ENCODE measurements around the gene FAM98C.

DNA sequence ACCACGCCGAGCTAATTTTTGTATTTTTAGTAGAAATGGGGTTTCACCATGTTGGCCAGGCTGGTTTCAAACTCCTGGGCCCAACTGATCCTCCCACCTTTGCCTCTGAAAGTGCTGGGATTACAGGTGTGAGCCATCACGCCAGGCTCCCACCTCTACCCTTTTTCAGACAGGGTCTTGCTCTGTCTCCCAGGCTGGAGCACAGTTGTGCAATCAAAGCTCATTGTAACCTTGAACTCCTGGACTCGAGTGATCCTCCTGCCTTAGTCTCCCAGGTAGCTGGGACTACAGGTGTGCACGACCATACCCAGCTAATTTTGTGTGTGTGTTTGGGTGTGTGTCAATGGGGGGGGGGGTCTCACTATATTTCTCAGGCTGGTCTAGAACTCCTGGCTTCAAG, 21.4 kb downstream of the FAM98C start:
- TF ChIP-seq, protein P1, sequence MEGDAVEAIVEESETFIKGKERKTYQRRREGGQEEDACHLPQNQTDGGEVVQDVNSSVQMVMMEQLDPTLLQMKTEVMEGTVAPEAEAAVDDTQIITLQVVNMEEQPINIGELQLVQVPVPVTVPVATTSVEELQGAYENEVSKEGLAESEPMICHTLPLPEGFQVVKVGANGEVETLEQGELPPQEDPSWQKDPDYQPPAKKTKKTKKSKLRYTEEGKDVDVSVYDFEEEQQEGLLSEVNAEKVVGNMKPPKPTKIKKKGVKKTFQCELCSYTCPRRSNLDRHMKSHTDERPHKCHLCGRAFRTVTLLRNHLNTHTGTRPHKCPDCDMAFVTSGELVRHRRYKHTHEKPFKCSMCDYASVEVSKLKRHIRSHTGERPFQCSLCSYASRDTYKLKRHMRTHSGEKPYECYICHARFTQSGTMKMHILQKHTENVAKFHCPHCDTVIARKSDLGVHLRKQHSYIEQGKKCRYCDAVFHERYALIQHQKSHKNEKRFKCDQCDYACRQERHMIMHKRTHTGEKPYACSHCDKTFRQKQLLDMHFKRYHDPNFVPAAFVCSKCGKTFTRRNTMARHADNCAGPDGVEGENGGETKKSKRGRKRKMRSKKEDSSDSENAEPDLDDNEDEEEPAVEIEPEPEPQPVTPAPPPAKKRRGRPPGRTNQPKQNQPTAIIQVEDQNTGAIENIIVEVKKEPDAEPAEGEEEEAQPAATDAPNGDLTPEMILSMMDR (IDR thresholded peaks at IDR 0.05 in 8 of 11, conservative IDR thresholded peaks at IDR 0.05 in 3 of 11) = no peak
- TF ChIP-seq POLR2AphosphoS5 (IDR thresholded peaks at IDR 0.05) = no peak

Data from spleen (tissue), 7 donors.